Natural killer cell treated with Interleukin-12 subunit alpha and Interleukin-12 subunit beta and Interleukin-15 and Interleukin-18, amount 100 ng/mL, for 72 hours (primary cell): ENCODE results near the gene PCBP3. TPM values are rescaled to one million over a fixed set of nuclear protein-coding genes. Genes with fewer than 3 reads are reported as not detected.
A peak's percentile ranks its signal among the peaks of the same experiment; 100 is the strongest.

Experiments
- ATAC-seq, 2 donors: fragments of 150-1000 bp; cut with Tn5 transposase in 1 of 2; sonication (Bioruptor Pico), chemical (Tn5 transposase) in 1 of 2; 2 replicates each; pipeline ENCODE4 v1.10.0; 2021
- DNase-seq: peaks from one replicate; pipeline ENCODE4 v3.0.0; 2022; ENCODE audit warnings: low spot score
- H3K27ac Mint-ChIP-seq, 2 donors: 1 replicate in 1 of 2; 2 replicates in 1 of 2; pipeline ENCODE4 v1.8.0; 2022; ENCODE audit warnings: mixed read lengths in 2 of 2, mild to moderate bottlenecking in 1 of 2, moderate library complexity in 1 of 2
- H3K27me3 Mint-ChIP-seq, 2 donors: 1 replicate in 1 of 2; 2 replicates in 1 of 2; pipeline ENCODE4 v1.8.0; 2022; ENCODE audit warnings: mixed read lengths in 2 of 2
- H3K36me3 Mint-ChIP-seq: one replicate; pipeline ENCODE4 v1.8.0; 2022; ENCODE audit warnings: mixed read lengths
- H3K4me1 Mint-ChIP-seq, 2 donors: 1 replicate in 1 of 2; 2 replicates in 1 of 2; pipeline ENCODE4 v1.8.0; 2022; ENCODE audit warnings: low read depth in 2 of 2, mixed read lengths in 2 of 2, mild to moderate bottlenecking in 1 of 2
- H3K4me3 Mint-ChIP-seq: one replicate; pipeline ENCODE4 v1.8.0; 2022; ENCODE audit warnings: mixed read lengths
- H3K9me3 Mint-ChIP-seq: 2 replicates; pipeline ENCODE4 v1.8.0; 2022; ENCODE audit warnings: mixed read lengths
- total RNA-seq, 2 donors: library from RNA; stranded (reverse); gene quantifications; one replicate each; pipeline ENCODE4 v1.2.3, GENCODE V29; 2022

PCBP3 gene
- total RNA-seq, 2 donors from 2014 or later, result 0.43 to 1.4 TPM

GRCh38 chr21:45866551-45866950 lies 223.0 kb downstream of the PCBP3 start:
- Mint-ChIP-seq H3K4me1 (peaks cover 0 to under 1% of the 10 kb centered on the region in 2 donors), H3K27ac (no peak overlapping the region), H3K27me3 (peaks cover 0 to under 1% of the 10 kb centered on the region in 2 donors), H3K4me3 (no peak overlapping the region), H3K9me3 (no peaks in the 10 kb centered on the region), H3K36me3 (no peaks in the 10 kb centered on the region)
- ATAC-seq (no peak), DNase-seq (no peak)

- no peak overlapping the region for H3K27ac Mint-ChIP-seq
- H3K4me1 Mint-ChIP-seq, result no peaks in the 10 kb centered on the region
- no peaks in the 10 kb centered on the region for H3K36me3 Mint-ChIP-seq
- no peaks in the 10 kb centered on the region for H3K27me3 Mint-ChIP-seq
- no peak for DNase-seq
- H3K9me3 Mint-ChIP-seq, result no peaks in the 10 kb centered on the region
- no peak for ATAC-seq
- H3K4me3 Mint-ChIP-seq, result no peak overlapping the region
Observed at GRCh38 chr21:45867041-45867666, 223.6 kb downstream of the PCBP3 start.

- Mint-ChIP-seq H3K27ac (no peak overlapping the region), H3K4me3 (no peak overlapping the region), H3K9me3 (no peaks in the 10 kb centered on the region), H3K27me3 (peaks cover 0 to 4% of the 10 kb centered on the region in 2 donors), H3K4me1 (no peaks in the 10 kb centered on the region), H3K36me3 (no peaks in the 10 kb centered on the region)
- no peak for DNase-seq
- no peak for ATAC-seq
Observed at GRCh38 chr21:45867671-45868081, 224.2 kb downstream of the PCBP3 start.

- Mint-ChIP-seq H3K27me3 (peaks cover 0 to 5% of the 10 kb centered on the region in 2 donors), H3K4me1 (no peaks in the 10 kb centered on the region), H3K36me3 (no peaks in the 10 kb centered on the region), H3K27ac (no peak overlapping the region), H3K4me3 (no peak overlapping the region), H3K9me3 (no peaks in the 10 kb centered on the region)
- peak; percentile 51 for DNase-seq
- ATAC-seq, result no peak
Observed at GRCh38 chr21:45868086-45868485, 224.6 kb downstream of the PCBP3 start.

GRCh38 chr21:45868488-45868887 lies 225.0 kb downstream of the PCBP3 start:
- no peak overlapping the region for H3K4me3 Mint-ChIP-seq
- H3K9me3 Mint-ChIP-seq, result no peaks in the 10 kb centered on the region
- ATAC-seq (no peak), DNase-seq (peak; percentile 52)
- H3K27ac Mint-ChIP-seq, result no peak overlapping the region
- H3K27me3 Mint-ChIP-seq, result peaks cover 2 to 5% of the 10 kb centered on the region in 2 donors
- no peaks in the 10 kb centered on the region for H3K36me3 Mint-ChIP-seq
- H3K4me1 Mint-ChIP-seq, result peaks cover 0 to under 1% of the 10 kb centered on the region in 2 donors

- Mint-ChIP-seq H3K27ac (no peak overlapping the region), H3K27me3 (peaks cover 4 to 9% of the 10 kb centered on the region in 2 donors), H3K4me3 (no peak overlapping the region), H3K9me3 (no peaks in the 10 kb centered on the region), H3K36me3 (no peaks in the 10 kb centered on the region), H3K4me1 (peaks cover 0 to 2% of the 10 kb centered on the region in 2 donors)
- DNase-seq (peak; percentile 58), ATAC-seq (no peak)
Observed at GRCh38 chr21:45869121-45870007, 225.8 kb downstream of the PCBP3 start.

- ATAC-seq (no peak), DNase-seq (peak; percentile 29)
- Mint-ChIP-seq H3K9me3 (no peaks in the 10 kb centered on the region), H3K4me3 (no peak overlapping the region), H3K27me3 (peaks cover 4 to 9% of the 10 kb centered on the region in 2 donors), H3K27ac (no peak overlapping the region), H3K4me1 (peaks cover 0 to 2% of the 10 kb centered on the region in 2 donors), H3K36me3 (no peaks in the 10 kb centered on the region)
Observed at GRCh38 chr21:45870421-45870820, 226.9 kb downstream of the PCBP3 start.

GRCh38 chr21:45870851-45871615 lies 227.5 kb downstream of the PCBP3 start:
- DNase-seq (peak; percentile 57), ATAC-seq (no peak)
- Mint-ChIP-seq H3K4me3 (no peak overlapping the region), H3K4me1 (peaks cover 0 to 2% of the 10 kb centered on the region in 2 donors), H3K36me3 (no peaks in the 10 kb centered on the region), H3K27ac (no peak overlapping the region), H3K9me3 (no peaks in the 10 kb centered on the region), H3K27me3 (peaks cover 4 to 9% of the 10 kb centered on the region in 2 donors)

- H3K27ac Mint-ChIP-seq, result no peak overlapping the region
- no peak overlapping the region for H3K4me3 Mint-ChIP-seq
- peak; percentile 32 for DNase-seq
- H3K9me3 Mint-ChIP-seq, result no peaks in the 10 kb centered on the region
- peaks cover 4 to 9% of the 10 kb centered on the region in 2 donors for H3K27me3 Mint-ChIP-seq
- ATAC-seq, result peak in 1 of 2 donors; percentile 13
- H3K36me3 Mint-ChIP-seq, result no peaks in the 10 kb centered on the region
- H3K4me1 Mint-ChIP-seq, result peaks cover 0 to 2% of the 10 kb centered on the region in 2 donors
Observed at GRCh38 chr21:45871616-45872236, 228.2 kb downstream of the PCBP3 start.

- Mint-ChIP-seq H3K27ac (no peak overlapping the region), H3K4me3 (no peak overlapping the region), H3K9me3 (no peaks in the 10 kb centered on the region), H3K27me3 (peaks cover 8 to 9% of the 10 kb centered on the region in 2 donors), H3K4me1 (peaks cover 0 to 2% of the 10 kb centered on the region in 2 donors), H3K36me3 (no peaks in the 10 kb centered on the region)
- DNase-seq (peak; percentile 3), ATAC-seq (no peak)
Observed at GRCh38 chr21:45872471-45872870, 228.9 kb downstream of the PCBP3 start.

- Mint-ChIP-seq H3K36me3 (no peaks in the 10 kb centered on the region), H3K4me1 (peaks cover 0 to 2% of the 10 kb centered on the region in 2 donors), H3K27ac (no peak overlapping the region), H3K4me3 (no peak overlapping the region), H3K9me3 (no peaks in the 10 kb centered on the region), H3K27me3 (peaks cover 8 to 9% of the 10 kb centered on the region in 2 donors)
- DNase-seq (peak; percentile 1), ATAC-seq (no peak)
Observed at GRCh38 chr21:45872902-45873301, 229.4 kb downstream of the PCBP3 start.

- no peak overlapping the region for H3K4me3 Mint-ChIP-seq
- H3K9me3 Mint-ChIP-seq, result no peaks in the 10 kb centered on the region
- no peak overlapping the region for H3K27ac Mint-ChIP-seq
- ATAC-seq, result no peak
- peaks cover 0 to 2% of the 10 kb centered on the region in 2 donors for H3K4me1 Mint-ChIP-seq
- H3K36me3 Mint-ChIP-seq, result no peaks in the 10 kb centered on the region
- DNase-seq, result no peak
- peaks cover 10 to 11% of the 10 kb centered on the region in 2 donors for H3K27me3 Mint-ChIP-seq
Observed at GRCh38 chr21:45873418-45873817, 229.9 kb downstream of the PCBP3 start.

GRCh38 chr21:45873866-45874265 lies 230.3 kb downstream of the PCBP3 start:
- Mint-ChIP-seq H3K27me3 (peaks cover 14 to 16% of the 10 kb centered on the region in 2 donors), H3K36me3 (no peaks in the 10 kb centered on the region), H3K4me3 (no peak overlapping the region), H3K4me1 (peaks cover 0 to 2% of the 10 kb centered on the region in 2 donors), H3K27ac (no peak overlapping the region), H3K9me3 (no peaks in the 10 kb centered on the region)
- peak; percentile 44 for DNase-seq
- ATAC-seq, result no peak
